Heart left ventricle (tissue), 13 donors: Measurements from ENCODE around the gene RBM20.

Source experiments
- POLR2A ChIP-seq, 2 donors: fragments of 450-650 bp; IDR thresholded peaks; one replicate each; pipeline ENCODE4 v1.6.1; 2017; ENCODE audit warnings: antibody characterized with exemption in 2 of 2, mild to moderate bottlenecking in 2 of 2, moderate library complexity in 2 of 2
- TF ChIP-seq, protein P1 (sequence below), 12 donors: fragments of 200-600 bp; sonication (generic) in 4 of 12; IDR thresholded peaks; one replicate each; pipeline versions ENCODE4 v1.5.0 to v1.8.0; 2018 to 2022; ENCODE audit warnings: antibody characterized with exemption in 12 of 12, mild to moderate bottlenecking in 5 of 12
- donor health status: ischemic (EF 13 %, LVEDD 7.1; RV severe dilation, severe dysfunction).
- donor health status: DM: no; HTN: yes; CAD: no.
- donor health status: DM: no; HTN: no; CAD: no.
- donor health status: ischemic (EF 25% LVEDD 6.9; RV normal size, moderate dysfunction).
- donor health status: ischemic (EF 25% LVEDD 5.7; RV mildly dilated, moderate dysfunction).
- donor health status: ischemic (EF 35%, LVEDD 5.7; RV mildly dilated, moderate dysfunction).
- donor health status: nonischemic (EF 11% LVEDD 7.7; RV severe dilation, severe dysfunction).
- donor health status: DM: yes; HTN: yes; CAD: no.
- donor health status: PGD.
- donor health status: ischemic (EF 29% LVEDD 5.4; RV normal size, mild dysfunction).
- donor health status: nonischemic (EF 23%, LVEDD 6.1; RV moderate dilation, normal function).

DNA sequence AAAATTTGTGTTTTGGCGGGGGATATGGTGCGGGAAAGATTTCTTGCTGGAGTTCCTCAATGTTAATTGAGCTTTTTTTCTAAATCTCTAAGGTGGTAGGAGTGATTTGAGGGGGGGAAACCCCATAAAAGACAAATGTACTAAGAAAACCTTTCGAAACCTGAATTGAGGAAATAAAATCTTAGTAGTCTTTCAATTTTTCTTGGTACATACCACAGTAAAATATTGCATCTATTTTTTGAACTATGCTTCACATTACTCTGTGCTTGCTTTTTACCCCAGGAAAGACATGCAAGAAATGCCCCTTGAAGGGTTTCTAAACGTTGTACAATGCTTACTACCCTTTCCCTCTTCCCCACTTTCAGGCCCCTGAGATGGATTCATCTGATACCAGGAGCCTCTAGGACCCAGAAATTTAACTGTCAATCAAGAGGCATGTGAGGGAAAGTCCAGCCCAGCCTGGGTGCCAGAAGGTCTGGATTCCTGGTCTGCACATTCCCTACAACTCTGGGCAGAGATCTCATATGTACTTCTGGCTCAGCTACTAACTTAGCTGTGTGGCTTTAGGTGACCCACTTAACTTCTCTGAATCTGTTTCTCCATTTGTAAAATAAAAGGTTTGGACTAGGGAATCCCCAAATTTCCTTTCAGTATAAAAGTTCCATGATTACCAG lies 221.8 kb downstream of the RBM20 start:
- TF ChIP-seq, protein P1, sequence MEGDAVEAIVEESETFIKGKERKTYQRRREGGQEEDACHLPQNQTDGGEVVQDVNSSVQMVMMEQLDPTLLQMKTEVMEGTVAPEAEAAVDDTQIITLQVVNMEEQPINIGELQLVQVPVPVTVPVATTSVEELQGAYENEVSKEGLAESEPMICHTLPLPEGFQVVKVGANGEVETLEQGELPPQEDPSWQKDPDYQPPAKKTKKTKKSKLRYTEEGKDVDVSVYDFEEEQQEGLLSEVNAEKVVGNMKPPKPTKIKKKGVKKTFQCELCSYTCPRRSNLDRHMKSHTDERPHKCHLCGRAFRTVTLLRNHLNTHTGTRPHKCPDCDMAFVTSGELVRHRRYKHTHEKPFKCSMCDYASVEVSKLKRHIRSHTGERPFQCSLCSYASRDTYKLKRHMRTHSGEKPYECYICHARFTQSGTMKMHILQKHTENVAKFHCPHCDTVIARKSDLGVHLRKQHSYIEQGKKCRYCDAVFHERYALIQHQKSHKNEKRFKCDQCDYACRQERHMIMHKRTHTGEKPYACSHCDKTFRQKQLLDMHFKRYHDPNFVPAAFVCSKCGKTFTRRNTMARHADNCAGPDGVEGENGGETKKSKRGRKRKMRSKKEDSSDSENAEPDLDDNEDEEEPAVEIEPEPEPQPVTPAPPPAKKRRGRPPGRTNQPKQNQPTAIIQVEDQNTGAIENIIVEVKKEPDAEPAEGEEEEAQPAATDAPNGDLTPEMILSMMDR (IDR thresholded peaks at IDR 0.05) = no peak
- TF ChIP-seq POLR2A (IDR thresholded peaks at IDR 0.05) = no peak
